HG03039 (cell line): ENCODE measurements around the gene PCDHB14.

ENCODE experiments used
- ATAC-seq: cut with Tn5 transposase; IDR thresholded peaks from one replicate; pipeline ENCODE4 v1.9.1; 2021; ENCODE audit warnings: mild to moderate bottlenecking, moderate library complexity; ENCODE audit not compliant: unreplicated experiment

The PCDHB14 gene

DNA sequence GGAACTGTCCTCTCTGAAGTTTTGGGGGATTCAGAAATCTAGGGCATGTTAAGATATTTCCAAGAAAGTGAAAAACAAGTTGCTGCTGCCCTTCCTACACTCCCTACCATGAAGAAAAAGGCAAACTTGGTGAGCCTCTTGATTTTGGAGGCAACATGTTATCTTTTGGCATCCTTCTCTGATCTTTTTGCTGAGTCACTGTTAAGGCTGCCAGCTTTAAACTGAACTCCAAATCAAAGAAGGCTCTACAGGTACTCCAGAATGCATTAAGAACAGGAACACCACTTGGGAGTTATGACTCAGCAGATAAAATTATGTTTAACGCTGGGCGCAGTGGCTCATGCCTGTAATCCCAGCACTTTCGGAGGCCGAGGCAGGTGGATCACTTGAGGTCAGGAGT is 46.1 kb downstream of the PCDHB14 start:
- ATAC-seq: no peak

DNA sequence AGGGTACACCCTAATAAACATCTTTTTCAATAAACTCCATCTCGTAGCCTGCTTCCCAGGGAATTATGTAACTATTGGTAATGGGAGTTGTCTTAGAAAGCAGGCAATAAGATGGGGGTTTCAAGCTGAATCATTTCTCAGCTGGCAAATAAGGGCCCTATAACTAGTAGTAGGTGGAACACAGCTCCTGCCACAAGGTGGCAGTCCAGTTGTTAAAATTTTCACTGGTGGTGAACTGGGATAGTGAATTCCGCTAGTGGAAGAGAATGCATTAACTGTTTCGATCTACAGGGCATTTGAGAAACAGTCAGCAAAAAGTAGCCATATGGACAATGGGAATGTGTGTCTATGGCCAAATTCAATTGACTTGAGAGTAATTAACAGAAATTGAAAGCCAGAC is 49.8 kb downstream of the PCDHB14 start:
- no peak for ATAC-seq
